Fibroblast of pulmonary artery (primary cell): ENCODE data around the gene SYNGR4.

Source experiments
- DNase-seq: peaks from one replicate; pipeline ENCODE4 v3.0.0-alpha.2; 2010; ENCODE audit warnings: low read depth
- H3K4me3 ChIP-seq: replicated peaks from 2 replicates; pipeline ENCODE4 v1.5.1; 2011; ENCODE audit warnings: low read depth, mild to moderate bottlenecking, control low read depth, low read length, moderate library complexity
- TF ChIP-seq, protein P1 (sequence below): IDR thresholded peaks from 2 replicates; pipeline ENCODE4 v1.5.1; 2011; ENCODE audit warnings: mild to moderate bottlenecking, control low read depth, low read length, inconsistent platforms; ENCODE audit errors: missing control alignments

The SYNGR4 gene

DNA sequence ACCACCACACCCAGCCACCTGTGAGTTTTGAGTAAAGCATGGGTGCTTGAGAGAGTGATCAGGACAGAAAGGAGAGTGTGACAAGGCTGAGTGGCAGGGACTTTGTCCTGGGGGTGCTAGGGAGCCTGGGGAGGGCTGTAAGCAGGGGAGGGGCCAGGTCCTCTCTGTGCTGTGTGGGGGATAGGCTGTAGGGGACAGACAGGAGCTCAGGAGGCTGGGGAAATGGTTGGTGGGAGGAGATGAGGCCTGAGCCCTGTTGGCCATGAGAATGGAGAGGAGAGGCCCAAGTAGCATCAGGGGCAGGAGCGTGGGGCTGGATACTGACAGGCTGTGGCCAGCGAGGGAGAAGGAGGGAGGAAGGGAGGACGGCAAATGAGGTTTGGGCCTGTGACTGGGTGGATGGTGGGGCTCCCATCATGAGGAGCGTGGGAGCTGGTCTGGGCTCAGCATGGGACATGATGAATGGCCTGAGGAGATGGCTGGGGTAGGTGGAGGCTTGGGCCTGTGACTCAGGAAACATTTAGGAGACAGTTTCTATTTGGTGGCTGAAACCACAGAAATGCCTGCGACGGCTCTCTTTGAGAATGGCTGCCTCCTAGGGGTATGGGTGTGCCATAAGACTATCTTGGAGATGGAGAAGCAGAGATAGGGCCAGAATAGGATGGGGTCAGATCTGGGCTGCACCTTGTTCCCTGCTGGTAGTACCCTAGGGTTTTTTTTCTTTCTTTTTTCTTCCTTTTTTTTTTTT is 54.3 kb downstream of the SYNGR4 start:
- DNase-seq, result no peak
- TF ChIP-seq, protein P1, sequence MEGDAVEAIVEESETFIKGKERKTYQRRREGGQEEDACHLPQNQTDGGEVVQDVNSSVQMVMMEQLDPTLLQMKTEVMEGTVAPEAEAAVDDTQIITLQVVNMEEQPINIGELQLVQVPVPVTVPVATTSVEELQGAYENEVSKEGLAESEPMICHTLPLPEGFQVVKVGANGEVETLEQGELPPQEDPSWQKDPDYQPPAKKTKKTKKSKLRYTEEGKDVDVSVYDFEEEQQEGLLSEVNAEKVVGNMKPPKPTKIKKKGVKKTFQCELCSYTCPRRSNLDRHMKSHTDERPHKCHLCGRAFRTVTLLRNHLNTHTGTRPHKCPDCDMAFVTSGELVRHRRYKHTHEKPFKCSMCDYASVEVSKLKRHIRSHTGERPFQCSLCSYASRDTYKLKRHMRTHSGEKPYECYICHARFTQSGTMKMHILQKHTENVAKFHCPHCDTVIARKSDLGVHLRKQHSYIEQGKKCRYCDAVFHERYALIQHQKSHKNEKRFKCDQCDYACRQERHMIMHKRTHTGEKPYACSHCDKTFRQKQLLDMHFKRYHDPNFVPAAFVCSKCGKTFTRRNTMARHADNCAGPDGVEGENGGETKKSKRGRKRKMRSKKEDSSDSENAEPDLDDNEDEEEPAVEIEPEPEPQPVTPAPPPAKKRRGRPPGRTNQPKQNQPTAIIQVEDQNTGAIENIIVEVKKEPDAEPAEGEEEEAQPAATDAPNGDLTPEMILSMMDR, result no peak
- H3K4me3 ChIP-seq, result no peak overlapping the region

GRCh38 chr19:48419158-48419920 is 55.2 kb downstream of the SYNGR4 start:
- no peak overlapping the region for H3K4me3 ChIP-seq
- peak; percentile 36 for DNase-seq
- TF ChIP-seq, protein P1, result no peak

GRCh38 chr19:48421548-48421947 is 57.4 kb downstream of the SYNGR4 start:
- no peak overlapping the region for H3K4me3 ChIP-seq

GRCh38 chr19:48424694-48425219 is 60.6 kb downstream of the SYNGR4 start:
- DNase-seq, result peak; percentile 71
- TF ChIP-seq, protein P1, result no peak

More at GRCh38 chr19:48421548-48421947, 57.4 kb downstream of the SYNGR4 start:
- TF ChIP-seq, protein P1, result no peak
- DNase-seq, result no peak

More at GRCh38 chr19:48424694-48425219, 60.6 kb downstream of the SYNGR4 start:
- H3K4me3 ChIP-seq, result peak overlapping the region; percentile 8
